Measurements from ENCODE around the gene DROSHA. TPM values are rescaled to one million over a fixed set of nuclear protein-coding genes. Genes with fewer than 3 reads are reported as not detected.
A peak's percentile ranks its signal among the peaks of the same experiment; 100 is the strongest.

The DROSHA gene
- total and polyA plus RNA-seq, 4 donors: 75.8 to 84.3 (median 82.1) TPM

- Histone ChIP-seq H3K27me3 (ENCODE audit: control insufficient read depth, insufficient read depth, low read length) (no peaks in the 10 kb centered on the region), H3K36me3 (ENCODE audit: control insufficient read depth, insufficient read depth, low read length) (peaks cover 3% of the 10 kb centered on the region), H3K9me3 (ENCODE audit: control insufficient read depth, insufficient read depth, low read length) (no peaks in the 10 kb centered on the region), H3K4me1 (ENCODE audit: control insufficient read depth, insufficient read depth, low read length) (peaks cover 2% of the 10 kb centered on the region), H3K27ac (ENCODE audit: low read depth, low read length) (no peak overlapping the region), H3K4me3 (ENCODE audit: low read depth, low read length) (no peak overlapping the region)
- no peak for DNase-seq (ENCODE audit: low read depth in 4 of 6, low spot score in 6 of 6)
- 91% methylated on average over 4 of the region's 5 CpGs for WGBS (ENCODE audit: insufficient coverage)
These were observed 53.9 kb downstream of the DROSHA start for GRCh38 chr5:31477971-31478370.

- no peak for DNase-seq (ENCODE audit: low read depth in 4 of 6, low spot score in 6 of 6)
- WGBS (ENCODE audit: insufficient coverage): no CpG with 5 or more reads among the region's 2 CpGs
These were observed 54.4 kb downstream of the DROSHA start for GRCh38 chr5:31477516-31477915.

GRCh38 chr5:31476738-31477141 lies 55.2 kb downstream of the DROSHA start:
- no peak overlapping the region for H3K4me3 ChIP-seq (ENCODE audit: low read depth, low read length)
- 51% methylated on average over 4 of the region's 4 CpGs for WGBS (ENCODE audit: insufficient coverage)
- DNase-seq (ENCODE audit: low read depth in 4 of 6, low spot score in 6 of 6): peak; percentile 44 to 89 (median 56)
- H3K4me1 ChIP-seq (ENCODE audit: control insufficient read depth, insufficient read depth, low read length): peaks cover 2% of the 10 kb centered on the region
- peaks cover 3% of the 10 kb centered on the region for H3K36me3 ChIP-seq (ENCODE audit: control insufficient read depth, insufficient read depth, low read length)
- H3K9me3 ChIP-seq (ENCODE audit: control insufficient read depth, insufficient read depth, low read length): no peaks in the 10 kb centered on the region
- H3K27ac ChIP-seq (ENCODE audit: low read depth, low read length): no peak overlapping the region
- H3K27me3 ChIP-seq (ENCODE audit: control insufficient read depth, insufficient read depth, low read length): no peaks in the 10 kb centered on the region

More at GRCh38 chr5:31477516-31477915, 54.4 kb downstream of the DROSHA start:
- Histone ChIP-seq H3K27me3 (ENCODE audit: control insufficient read depth, insufficient read depth, low read length) (no peaks in the 10 kb centered on the region), H3K27ac (ENCODE audit: low read depth, low read length) (peak overlapping the region; percentile 6), H3K9me3 (ENCODE audit: control insufficient read depth, insufficient read depth, low read length) (no peaks in the 10 kb centered on the region), H3K4me1 (ENCODE audit: control insufficient read depth, insufficient read depth, low read length) (peaks cover 2% of the 10 kb centered on the region), H3K36me3 (ENCODE audit: control insufficient read depth, insufficient read depth, low read length) (peaks cover 3% of the 10 kb centered on the region), H3K4me3 (ENCODE audit: low read depth, low read length) (no peak overlapping the region)

- peaks cover 3% of the 10 kb centered on the region for H3K36me3 ChIP-seq (ENCODE audit: control insufficient read depth, insufficient read depth, low read length)
- WGBS (ENCODE audit: insufficient coverage): 100% methylated on average over 1 of the region's 1 CpG
- no peak for DNase-seq (ENCODE audit: low read depth in 4 of 6, low spot score in 6 of 6)
- H3K9me3 ChIP-seq (ENCODE audit: control insufficient read depth, insufficient read depth, low read length): no peaks in the 10 kb centered on the region
- H3K4me1 ChIP-seq (ENCODE audit: control insufficient read depth, insufficient read depth, low read length): peaks cover 2% of the 10 kb centered on the region
- H3K27ac ChIP-seq (ENCODE audit: low read depth, low read length): no peak overlapping the region
- no peaks in the 10 kb centered on the region for H3K27me3 ChIP-seq (ENCODE audit: control insufficient read depth, insufficient read depth, low read length)
- no peak overlapping the region for H3K4me3 ChIP-seq (ENCODE audit: low read depth, low read length)
These were observed 60.0 kb downstream of the DROSHA start for GRCh38 chr5:31471916-31472315.

- Histone ChIP-seq H3K36me3 (ENCODE audit: control insufficient read depth, insufficient read depth, low read length) (peaks cover 3% of the 10 kb centered on the region), H3K27me3 (ENCODE audit: control insufficient read depth, insufficient read depth, low read length) (no peaks in the 10 kb centered on the region), H3K9me3 (ENCODE audit: control insufficient read depth, insufficient read depth, low read length) (no peaks in the 10 kb centered on the region), H3K4me3 (ENCODE audit: low read depth, low read length) (no peak overlapping the region), H3K27ac (ENCODE audit: low read depth, low read length) (no peak overlapping the region), H3K4me1 (ENCODE audit: control insufficient read depth, insufficient read depth, low read length) (peaks cover under 1% of the 10 kb centered on the region)
- WGBS (ENCODE audit: insufficient coverage): no CpG with 5 or more reads among the region's 2 CpGs
- DNase-seq (ENCODE audit: low read depth in 4 of 6, low spot score in 6 of 6): no peak
These were observed 60.9 kb downstream of the DROSHA start for GRCh38 chr5:31471040-31471439.

- DNase-seq (ENCODE audit: low read depth in 4 of 6, low spot score in 6 of 6): no peak
- Histone ChIP-seq H3K36me3 (ENCODE audit: control insufficient read depth, insufficient read depth, low read length) (peaks cover 5% of the 10 kb centered on the region), H3K27ac (ENCODE audit: low read depth, low read length) (no peak overlapping the region), H3K9me3 (ENCODE audit: control insufficient read depth, insufficient read depth, low read length) (no peaks in the 10 kb centered on the region), H3K4me3 (ENCODE audit: low read depth, low read length) (no peak overlapping the region), H3K4me1 (ENCODE audit: control insufficient read depth, insufficient read depth, low read length) (no peaks in the 10 kb centered on the region), H3K27me3 (ENCODE audit: control insufficient read depth, insufficient read depth, low read length) (no peaks in the 10 kb centered on the region)
- WGBS (ENCODE audit: insufficient coverage): no CpG with 5 or more reads among the region's 5 CpGs
These were observed 61.3 kb downstream of the DROSHA start for GRCh38 chr5:31470608-31471007.

- H3K4me3 ChIP-seq (ENCODE audit: low read depth, low read length): no peak overlapping the region
- H3K4me1 ChIP-seq (ENCODE audit: control insufficient read depth, insufficient read depth, low read length): no peaks in the 10 kb centered on the region
- DNase-seq (ENCODE audit: low read depth in 4 of 6, low spot score in 6 of 6): no peak
- H3K27ac ChIP-seq (ENCODE audit: low read depth, low read length): no peak overlapping the region
- H3K27me3 ChIP-seq (ENCODE audit: control insufficient read depth, insufficient read depth, low read length): no peaks in the 10 kb centered on the region
- no peaks in the 10 kb centered on the region for H3K9me3 ChIP-seq (ENCODE audit: control insufficient read depth, insufficient read depth, low read length)
- WGBS (ENCODE audit: insufficient coverage): no CpG with 5 or more reads among the region's 1 CpG
- H3K36me3 ChIP-seq (ENCODE audit: control insufficient read depth, insufficient read depth, low read length): peaks cover 4% of the 10 kb centered on the region
These were observed 62.0 kb downstream of the DROSHA start for GRCh38 chr5:31469886-31470285.

GRCh38 chr5:31469466-31469865 lies 62.4 kb downstream of the DROSHA start:
- Histone ChIP-seq H3K36me3 (ENCODE audit: control insufficient read depth, insufficient read depth, low read length) (peaks cover 3% of the 10 kb centered on the region), H3K27me3 (ENCODE audit: control insufficient read depth, insufficient read depth, low read length) (no peaks in the 10 kb centered on the region), H3K4me1 (ENCODE audit: control insufficient read depth, insufficient read depth, low read length) (no peaks in the 10 kb centered on the region), H3K27ac (ENCODE audit: low read depth, low read length) (no peak overlapping the region), H3K9me3 (ENCODE audit: control insufficient read depth, insufficient read depth, low read length) (no peaks in the 10 kb centered on the region), H3K4me3 (ENCODE audit: low read depth, low read length) (no peak overlapping the region)
- WGBS (ENCODE audit: insufficient coverage): no CpG with 5 or more reads among the region's 2 CpGs
- no peak for DNase-seq (ENCODE audit: low read depth in 4 of 6, low spot score in 6 of 6)

GRCh38 chr5:31465291-31465690 lies 66.6 kb downstream of the DROSHA start:
- no peak for DNase-seq (ENCODE audit: low read depth in 4 of 6, low spot score in 6 of 6)
- no CpG with 5 or more reads among the region's 1 CpG for WGBS (ENCODE audit: insufficient coverage)
- H3K9me3 ChIP-seq (ENCODE audit: control insufficient read depth, insufficient read depth, low read length): no peaks in the 10 kb centered on the region
- H3K36me3 ChIP-seq (ENCODE audit: control insufficient read depth, insufficient read depth, low read length): peaks cover 6% of the 10 kb centered on the region
- no peak overlapping the region for H3K27ac ChIP-seq (ENCODE audit: low read depth, low read length)
- no peak overlapping the region for H3K4me3 ChIP-seq (ENCODE audit: low read depth, low read length)
- H3K4me1 ChIP-seq (ENCODE audit: control insufficient read depth, insufficient read depth, low read length): no peaks in the 10 kb centered on the region
- no peaks in the 10 kb centered on the region for H3K27me3 ChIP-seq (ENCODE audit: control insufficient read depth, insufficient read depth, low read length)

- peaks cover 6% of the 10 kb centered on the region for H3K36me3 ChIP-seq (ENCODE audit: control insufficient read depth, insufficient read depth, low read length)
- no peak for DNase-seq (ENCODE audit: low read depth in 4 of 6, low spot score in 6 of 6)
These were observed 67.8 kb downstream of the DROSHA start for GRCh38 chr5:31464081-31464480.

More at GRCh38 chr5:31464081-31464480, 67.8 kb downstream of the DROSHA start:
- Histone ChIP-seq H3K27me3 (ENCODE audit: control insufficient read depth, insufficient read depth, low read length) (no peaks in the 10 kb centered on the region), H3K27ac (ENCODE audit: low read depth, low read length) (no peak overlapping the region), H3K4me1 (ENCODE audit: control insufficient read depth, insufficient read depth, low read length) (no peaks in the 10 kb centered on the region), H3K4me3 (ENCODE audit: low read depth, low read length) (no peak overlapping the region), H3K9me3 (ENCODE audit: control insufficient read depth, insufficient read depth, low read length) (no peaks in the 10 kb centered on the region)
- WGBS (ENCODE audit: insufficient coverage): no CpG with 5 or more reads among the region's 4 CpGs

Measured in spinal cord (tissue), 10 donors.